GM18511 (cell line): Measurements from ENCODE around the gene OTOS.

ENCODE experiments used
- ATAC-seq: cut with Tn5 transposase; IDR thresholded peaks from one replicate; pipeline ENCODE4 v1.9.1; 2021; ENCODE audit warnings: mild to moderate bottlenecking, moderate library complexity; ENCODE audit not compliant: unreplicated experiment

Gene OTOS

GRCh38 chr2:240123821-240124650, 16.4 kb downstream of the OTOS start:
- no peak for ATAC-seq

DNA sequence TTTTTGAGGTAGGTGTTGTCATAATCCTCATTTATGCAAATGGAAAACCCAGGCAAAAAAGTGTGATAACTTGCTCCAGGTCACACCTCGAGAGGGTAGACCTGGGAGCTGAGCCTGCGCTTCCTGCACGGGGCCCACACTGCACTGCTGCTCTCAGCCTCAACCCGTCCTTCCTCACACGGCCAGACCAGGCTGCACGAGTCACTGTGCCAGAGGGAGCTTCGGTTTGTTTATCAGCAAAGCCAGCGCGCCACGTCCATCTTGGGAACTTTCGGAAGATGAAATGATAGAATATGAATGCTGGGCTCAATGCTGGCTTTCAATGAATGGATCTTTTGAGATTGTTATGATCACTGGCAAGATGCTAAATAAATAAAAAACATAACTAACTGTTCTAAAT, 18.8 kb downstream of the OTOS start:
- ATAC-seq, result no peak

DNA sequence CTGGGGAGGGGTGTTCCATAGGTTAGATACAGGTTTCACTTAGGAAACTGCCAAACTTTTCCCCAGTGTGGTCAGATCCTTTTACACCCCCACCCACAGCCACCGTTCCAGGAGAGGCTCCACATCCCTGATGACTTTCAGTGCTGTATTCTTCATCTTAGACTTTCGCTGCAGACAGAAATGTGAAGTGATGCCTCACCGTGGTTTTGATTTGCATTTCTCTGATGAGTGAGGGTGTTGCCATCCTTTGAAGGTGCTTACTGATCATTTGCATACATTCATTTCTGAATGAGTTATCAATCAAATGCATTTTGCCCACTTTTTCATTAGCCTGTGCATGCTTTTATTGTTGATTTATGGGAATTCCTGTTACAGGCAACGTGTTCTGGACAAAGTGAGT, 19.3 kb downstream of the OTOS start:
- ATAC-seq, result no peak

DNA sequence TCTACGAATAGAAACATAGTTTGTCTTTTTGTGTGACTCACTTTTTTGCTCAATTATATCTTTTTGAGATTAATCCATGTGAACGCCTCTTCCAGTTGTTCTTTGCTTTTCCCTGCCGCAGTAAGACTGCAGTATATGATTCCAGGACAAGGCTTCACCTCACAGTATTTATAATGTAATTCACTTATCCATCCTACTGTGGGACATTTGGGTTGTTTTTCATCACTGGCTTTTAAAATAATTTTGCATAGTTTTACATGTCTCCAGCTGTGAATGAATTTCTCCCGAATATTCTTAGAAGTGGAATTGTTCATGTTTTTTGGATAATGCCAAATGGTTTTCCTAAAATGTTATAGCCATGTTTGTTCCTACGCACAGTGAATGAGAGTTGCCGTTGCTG, 26.2 kb downstream of the OTOS start:
- no peak for ATAC-seq

DNA sequence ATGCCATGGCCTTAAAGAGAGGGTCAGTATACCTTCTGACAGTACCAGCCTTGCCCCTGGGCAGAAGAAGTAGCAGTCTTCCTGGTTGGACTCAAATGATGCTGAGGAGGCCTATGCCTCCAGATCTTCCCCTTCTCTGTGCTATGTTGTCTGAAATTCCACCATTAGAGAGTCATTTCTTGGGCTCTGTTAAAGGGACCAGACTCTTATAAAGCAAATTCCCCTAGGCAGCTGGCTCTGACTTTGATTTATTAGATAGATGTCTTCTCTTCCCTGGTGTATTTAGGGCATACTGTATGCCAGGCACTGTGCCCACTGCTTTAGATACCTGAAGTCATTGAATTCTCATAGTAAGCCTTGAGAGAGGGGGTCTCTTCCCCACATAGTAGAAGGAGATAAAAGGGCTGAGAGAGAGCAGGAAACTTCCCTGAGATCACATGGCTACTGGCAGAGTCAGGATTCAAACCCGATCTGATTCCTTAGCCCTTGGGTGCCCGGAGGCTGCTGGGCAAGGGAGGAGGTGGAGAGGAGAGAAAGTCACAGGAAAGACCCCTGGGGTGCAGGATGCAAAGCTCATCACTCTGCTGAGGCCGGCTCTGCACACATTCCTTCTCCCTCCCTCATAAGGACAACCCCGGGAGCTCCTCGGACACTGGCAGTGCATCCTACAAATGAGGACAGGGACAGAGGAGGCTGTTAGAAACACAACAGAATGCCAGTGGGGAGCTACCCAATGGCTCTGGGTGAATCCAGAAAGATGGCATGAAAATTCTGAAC, 27.4 kb downstream of the OTOS start:
- no peak for ATAC-seq

GRCh38 chr2:240111253-240111652, 29.2 kb downstream of the OTOS start:
- ATAC-seq, result no peak

- no peak for ATAC-seq
Observed at GRCh38 chr2:240109386-240109785, 31.1 kb downstream of the OTOS start.

GRCh38 chr2:240107477-240107796, 33.0 kb downstream of the OTOS start:
- no peak for ATAC-seq

GRCh38 chr2:240106765-240107476, 33.5 kb downstream of the OTOS start:
- no peak for ATAC-seq

DNA sequence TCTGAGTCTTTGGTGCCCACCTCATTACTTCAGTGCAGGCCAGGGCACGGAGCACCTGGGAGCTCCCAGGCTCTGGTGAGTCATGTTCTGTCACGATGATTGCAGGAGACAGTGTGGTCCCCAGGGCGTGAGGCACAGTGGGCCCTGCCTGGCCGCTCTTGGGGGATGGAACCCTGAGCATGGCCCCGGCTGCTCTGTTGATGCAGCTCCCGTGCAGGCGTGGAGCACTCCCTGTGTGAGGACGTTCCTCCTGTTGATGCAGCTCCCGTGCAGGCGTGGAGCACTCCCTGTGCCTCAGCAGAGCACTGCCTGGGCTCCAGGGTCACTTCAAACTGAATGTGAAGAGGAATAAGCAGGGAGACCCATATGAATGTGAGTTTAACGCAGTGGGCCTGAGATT, 34.5 kb downstream of the OTOS start:
- no peak for ATAC-seq

DNA sequence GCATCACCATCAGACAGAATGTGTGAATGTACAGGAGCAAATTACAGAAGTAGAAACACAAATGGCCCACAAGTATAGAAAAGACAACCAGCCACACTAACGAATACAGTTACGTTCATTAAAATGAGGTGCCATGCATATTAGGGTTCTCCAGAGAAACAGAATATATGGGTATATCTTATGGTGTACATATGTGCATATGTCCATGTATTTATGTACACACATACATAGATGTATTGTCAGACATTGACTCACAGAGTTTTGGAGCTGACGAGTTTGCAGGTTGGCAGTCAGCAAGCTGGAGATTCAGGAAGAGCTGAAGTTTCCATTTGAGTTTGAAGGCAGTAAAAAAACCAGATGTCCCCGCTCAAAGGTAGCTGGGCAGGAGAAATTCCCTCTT, 37.3 kb downstream of the OTOS start:
- ATAC-seq, result no peak

GRCh38 chr2:240098349-240098748, 42.1 kb downstream of the OTOS start:
- ATAC-seq, result no peak

DNA sequence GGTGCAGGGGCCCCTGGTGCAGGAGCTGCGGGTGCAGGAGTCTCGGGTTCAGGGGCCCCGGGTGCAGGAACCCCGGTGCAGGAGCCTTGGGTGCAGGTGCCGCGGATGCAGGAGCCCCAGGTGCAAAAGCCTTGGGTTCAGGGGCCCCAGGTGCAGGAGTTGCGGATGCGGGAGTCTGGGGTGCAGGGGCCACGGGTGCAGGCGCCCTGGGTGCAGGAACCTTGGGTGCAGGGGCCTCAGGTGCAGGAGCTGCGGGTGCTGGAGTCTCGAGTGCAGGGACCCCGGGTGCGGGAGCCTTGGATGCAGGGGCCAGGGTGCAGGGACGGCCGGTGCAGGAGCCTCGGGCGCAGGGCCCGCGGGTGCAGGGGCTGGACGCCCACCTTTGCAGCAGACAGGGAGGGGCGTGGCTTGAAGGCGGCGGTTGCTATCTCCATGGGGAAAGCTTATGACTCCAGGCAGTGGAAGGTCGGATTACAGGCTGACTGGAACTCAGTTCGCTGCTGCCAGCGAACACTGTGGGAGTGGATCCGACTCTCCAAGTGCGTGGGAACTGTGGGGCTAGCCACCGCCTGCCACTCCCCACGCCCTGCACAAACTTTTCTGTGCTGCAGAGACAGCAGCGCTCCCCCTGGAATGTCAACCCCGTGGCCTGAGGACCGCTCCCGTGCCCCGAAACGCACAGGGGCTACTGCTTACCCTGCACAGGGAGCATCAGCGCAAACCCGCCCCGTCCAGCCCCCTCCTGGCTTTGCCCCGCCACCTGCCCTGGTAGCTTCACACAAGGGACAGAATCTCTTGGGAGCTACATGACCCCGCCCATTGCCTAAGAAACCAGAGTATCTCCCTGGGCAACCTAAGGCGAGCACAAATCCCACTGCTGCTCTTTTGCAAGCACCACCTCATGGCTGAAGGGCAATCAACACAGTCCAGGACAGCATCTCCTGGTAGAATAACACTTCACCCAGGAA, 44.6 kb downstream of the OTOS start:
- ATAC-seq, result no peak

DNA sequence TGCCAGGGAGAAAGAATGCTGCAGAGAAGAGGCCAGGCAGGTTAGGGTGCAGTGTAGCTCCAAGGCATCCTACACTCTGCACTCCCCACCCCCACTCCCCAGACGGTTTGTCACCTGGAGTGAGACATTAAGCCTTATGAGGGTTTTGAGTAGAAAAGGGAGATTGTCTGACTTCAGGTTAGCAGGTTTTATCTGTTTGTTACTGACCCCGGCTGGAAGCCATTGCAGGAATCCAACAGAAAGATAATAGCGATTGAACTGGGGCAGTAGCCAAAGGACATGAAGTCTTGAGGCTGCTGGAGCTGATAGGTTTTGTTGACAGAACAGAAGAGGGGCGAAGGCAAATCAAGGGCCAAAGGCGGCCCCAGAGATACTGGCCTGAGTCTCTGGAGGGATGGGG, 51.2 kb downstream of the OTOS start:
- ATAC-seq, result no peak
